ENCODE measurements around the gene SECTM1. TPM values are rescaled to one million over a fixed set of nuclear protein-coding genes. Genes with fewer than 3 reads are reported as not detected.

Gene SECTM1
- total and polyA plus RNA-seq, 9 of the 15 experiments (the other 6 are each of a cell fraction or from before 2014, with no cell fraction given) = 0.11 to 0.46 (median 0.18) TPM; not detected in 6

GRCh38 chr17:82287013-82287867, 46.3 kb downstream of the SECTM1 start (continued):
- TF ChIP-seq ZHX1 (conservative IDR thresholded peaks at IDR 0.05; ENCODE audit: low read length) = no peak
- no peak for TF ChIP-seq U2AF1 (optimal IDR thresholded peaks at IDR 0.05; ENCODE audit: low read depth, low read length)
- TF ChIP-seq CBFA2T3 (IDR thresholded peaks at IDR 0.05) = no peak
- peak; percentile 13; the same call in 1 of the 2 replicates for TF ChIP-seq ZNF395 (CRISPR knock-in tag; IDR thresholded peaks at IDR 0.05)
- TF ChIP-seq FOXJ3 (CRISPR knock-in tag; IDR thresholded peaks at IDR 0.05) = no peak
- no peak for TF ChIP-seq OTX1 (CRISPR knock-in tag; IDR thresholded peaks at IDR 0.05)
- TF ChIP-seq RNF2 (IDR thresholded peaks at IDR 0.05) = no peak
- TF ChIP-seq POLR3G (IDR thresholded peaks at IDR 0.05; ENCODE audit: extremely low read depth, insufficient read length, insufficient replicate concordance) = no peak
- no peak for TF ChIP-seq CBX5 (IDR thresholded peaks at IDR 0.05; ENCODE audit: borderline replicate concordance, low read depth)
